ENCODE data around the gene PLRG1. TPM values are rescaled to one million over a fixed set of nuclear protein-coding genes. Genes with fewer than 3 reads are reported as not detected.
"Not testable (repeated sequence)": the region's sequence is repeated elsewhere in the genome, so short reads cannot be mapped to it uniquely, and the experiment has no call there.

Gene PLRG1
- 34.7 TPM for total RNA-seq

- Histone ChIP-seq H3K4me3 (peak within 1 kb of the TSS; percentile 68 to 86), H3K27me3 (no peaks in the 10 kb centered on the region), H3K9me3 (no peaks in the 10 kb centered on the region), H3K27ac (peak within 1 kb of the TSS; percentile 81 to 84), H3K36me3 (peaks cover 17 to 20% of the 10 kb centered on the region in 2 donors), H3K4me1 (peaks cover 3 to 9% of the 10 kb centered on the region in 2 donors)
- TF ChIP-seq CTCF (IDR thresholded peaks at IDR 0.05) = peak; percentile 5 to 34 (median 21)
- intact Hi-C loops (cut with DNase I) = loop anchor here (2.0 to 5.0 kb wide), 3 partner anchors 193 to 1768 kb away; partner anchors contain the start of gene LRAT
- peak; percentile 84 to 98 for DNase-seq (ENCODE audit: low spot score in 2 of 2)
Measured at GRCh38 chr4:154549894-154550790, at the start of gene PLRG1. Gene PLRG1 (minus strand): TSS chr4:154550400. CDS start chr4:154550308, 92 bp downstream.

- Histone ChIP-seq H3K36me3 (no peaks in the 10 kb centered on the region), H3K4me1 (no peaks in the 10 kb centered on the region), H3K27me3 (no peaks in the 10 kb centered on the region), H3K4me3 (no peak overlapping the region), H3K9me3 (no peaks in the 10 kb centered on the region), H3K27ac (no peak overlapping the region)
- intact Hi-C loops (cut with DNase I) = no loop called here
- TF ChIP-seq CTCF (IDR thresholded peaks at IDR 0.05) = no peak
- no peak for DNase-seq (ENCODE audit: low spot score in 2 of 2)
Measured at GRCh38 chr4:154597798-154598774, 47.9 kb upstream of the PLRG1 start.

- H3K27ac ChIP-seq; H3K4me1 ChIP-seq; H3K4me3 ChIP-seq; intact Hi-C loops (cut with DNase I); H3K27me3 ChIP-seq; H3K9me3 ChIP-seq; DNase-seq (ENCODE audit: low spot score in 2 of 2); H3K36me3 ChIP-seq: not testable (repeated sequence)
Measured at GRCh38 chr4:154597281-154597680, 47.1 kb upstream of the PLRG1 start.

- Histone ChIP-seq H3K36me3 (no peaks in the 10 kb centered on the region), H3K4me1 (no peaks in the 10 kb centered on the region), H3K9me3 (no peaks in the 10 kb centered on the region), H3K27me3 (no peaks in the 10 kb centered on the region), H3K27ac (no peak overlapping the region), H3K4me3 (no peak overlapping the region)
- DNase-seq (ENCODE audit: low spot score in 2 of 2) = no peak
- intact Hi-C loops (cut with DNase I) = no loop called here
- TF ChIP-seq CTCF (IDR thresholded peaks at IDR 0.05) = no peak
Measured at GRCh38 chr4:154595807-154596206, 45.6 kb upstream of the PLRG1 start.

- intact Hi-C loops (cut with DNase I); DNase-seq (ENCODE audit: low spot score in 2 of 2); H3K9me3 ChIP-seq; H3K27me3 ChIP-seq; H3K27ac ChIP-seq; H3K36me3 ChIP-seq; H3K4me1 ChIP-seq; H3K4me3 ChIP-seq: not testable (repeated sequence)
Measured at GRCh38 chr4:154594343-154594742, 44.1 kb upstream of the PLRG1 start.

- intact Hi-C loops (cut with DNase I) = no loop called here
- Histone ChIP-seq H3K4me3 (no peak overlapping the region), H3K36me3 (no peaks in the 10 kb centered on the region), H3K9me3 (no peaks in the 10 kb centered on the region), H3K27me3 (no peaks in the 10 kb centered on the region), H3K4me1 (no peaks in the 10 kb centered on the region), H3K27ac (no peak overlapping the region)
- DNase-seq (ENCODE audit: low spot score in 2 of 2) = no peak
- TF ChIP-seq CTCF (IDR thresholded peaks at IDR 0.05) = no peak
Measured at GRCh38 chr4:154593868-154594267, 43.7 kb upstream of the PLRG1 start.
